ENCODE measurements around the gene AGMAT.
"Not testable (repeated sequence)": the region's sequence is repeated elsewhere in the genome, so short reads cannot be mapped to it uniquely, and the experiment has no call there.

Gene AGMAT

DNA sequence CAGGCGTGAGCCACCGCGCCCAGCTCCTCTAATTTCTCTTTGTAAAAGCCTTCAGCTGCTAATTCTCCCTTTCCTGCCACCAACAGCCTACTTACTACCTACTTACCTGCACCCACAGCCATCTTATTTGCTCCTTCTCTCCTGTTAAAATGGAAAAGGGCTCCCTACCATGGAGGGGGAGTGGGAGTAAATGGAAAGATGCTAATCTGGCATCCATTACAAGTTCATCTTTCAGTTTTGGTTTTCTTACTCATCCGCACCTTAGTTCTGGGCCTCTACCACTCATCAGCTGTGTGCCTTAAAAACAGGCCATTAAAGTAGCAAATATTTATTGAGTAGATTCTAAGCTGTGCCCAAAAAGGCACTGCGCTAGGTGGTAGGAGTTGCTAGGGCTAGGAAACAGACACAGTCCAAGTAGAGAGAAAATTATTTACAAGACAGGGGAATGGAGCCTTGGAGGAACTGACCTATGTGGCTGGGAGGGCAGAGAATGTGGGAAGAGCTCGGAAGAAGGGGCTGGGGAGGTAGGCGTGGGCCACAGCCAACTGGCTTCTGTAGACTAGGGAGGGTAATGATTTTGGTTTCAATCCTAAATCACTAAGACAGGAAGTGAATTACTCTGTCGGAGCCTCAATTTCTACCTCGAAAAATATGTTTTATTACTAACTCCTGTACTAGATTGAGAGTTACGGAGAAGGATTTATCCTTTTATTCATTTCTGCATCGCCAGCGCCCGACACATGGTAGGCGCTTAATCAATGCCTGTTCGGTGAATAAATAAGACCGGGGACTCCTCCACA, 31.7 kb upstream of the AGMAT start:
- DNase-seq, result peak in 10 of 56 donors; percentile 6 to 48 (median 36)

DNA sequence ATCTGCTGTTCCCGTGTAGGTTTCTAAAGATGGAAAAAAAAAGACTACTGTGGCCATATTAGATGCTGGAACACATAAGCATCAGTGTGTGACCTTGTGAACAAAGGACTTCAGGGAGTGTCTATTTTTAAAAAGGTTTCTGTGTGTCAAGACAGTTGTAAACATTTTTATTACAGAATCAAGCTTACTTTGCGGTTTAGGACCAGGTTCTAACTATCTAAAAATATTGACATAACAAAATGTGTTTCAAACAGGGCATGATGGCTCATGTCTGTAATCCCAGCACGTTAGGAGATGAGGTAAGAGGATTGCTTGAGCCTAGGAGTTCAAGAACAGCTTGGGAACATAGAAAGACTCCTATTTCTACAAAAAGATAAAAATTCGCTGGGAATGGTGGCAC, 25.3 kb upstream of the AGMAT start:
- no peak for DNase-seq

DNA sequence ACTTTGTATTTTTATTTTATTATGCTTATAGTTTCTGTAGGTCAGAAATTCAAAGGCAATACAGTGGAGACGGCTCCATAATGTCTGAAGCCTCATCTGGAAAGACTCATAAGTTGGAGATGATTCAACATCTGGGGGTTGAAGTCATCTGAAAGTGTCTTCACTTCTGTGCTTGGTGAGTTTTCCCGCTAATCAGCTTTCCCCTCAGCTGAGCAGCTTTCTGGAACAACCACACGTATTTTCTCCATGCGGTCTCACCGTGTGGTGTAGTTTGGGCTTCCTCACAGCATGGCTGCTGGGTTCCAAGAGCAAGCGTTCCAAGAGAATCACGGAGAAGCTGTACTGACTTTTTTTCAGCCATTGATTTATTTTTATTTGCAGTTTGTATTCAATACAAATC, 24.8 kb upstream of the AGMAT start:
- no peak for DNase-seq

DNA sequence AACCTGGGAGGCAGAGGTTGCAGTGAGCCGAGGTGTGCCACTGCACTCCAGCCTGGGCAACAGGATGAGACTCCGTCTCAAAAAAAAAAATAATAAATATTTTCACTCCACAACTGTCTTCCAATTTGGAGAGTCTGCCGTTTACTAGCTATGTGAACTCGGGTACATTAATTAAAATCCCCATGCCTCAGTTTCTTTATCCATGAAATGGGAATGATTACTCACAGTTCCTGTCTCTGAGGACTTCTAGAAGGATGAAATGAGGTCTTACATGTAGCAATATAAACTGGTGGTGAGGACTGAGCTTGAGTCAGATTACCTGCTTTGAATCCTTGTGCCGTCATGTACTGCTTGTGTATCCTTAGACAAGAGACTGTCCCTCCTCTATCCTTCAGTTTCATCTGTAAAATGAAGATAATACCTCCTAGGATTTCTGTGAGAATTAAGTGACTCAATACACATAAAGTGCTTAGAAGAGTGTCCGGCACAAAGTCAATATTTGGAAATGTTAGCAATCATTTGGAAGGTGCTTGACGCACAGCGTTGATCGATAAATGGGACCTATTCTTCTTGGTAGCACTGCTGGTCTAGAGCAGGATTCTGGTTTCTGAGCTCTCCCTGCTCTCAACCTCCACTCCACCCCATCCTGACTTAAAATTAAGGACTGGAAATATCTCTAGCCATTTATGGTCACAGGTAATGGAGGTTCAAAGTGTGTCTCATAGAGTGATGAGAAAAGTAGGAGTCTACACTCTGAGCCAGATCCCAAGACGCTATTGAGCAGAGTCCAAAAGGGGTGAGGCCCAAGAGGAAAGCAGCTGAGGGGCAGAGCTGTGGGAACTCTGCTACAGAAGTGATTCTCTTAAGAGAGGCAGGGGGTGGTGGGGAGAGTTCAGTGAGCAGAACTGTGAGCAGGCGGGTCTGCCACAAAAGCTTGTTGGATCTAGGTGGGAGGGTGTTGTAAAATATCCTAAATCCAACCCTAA, 20.8 kb upstream of the AGMAT start:
- DNase-seq, result no peak

DNA sequence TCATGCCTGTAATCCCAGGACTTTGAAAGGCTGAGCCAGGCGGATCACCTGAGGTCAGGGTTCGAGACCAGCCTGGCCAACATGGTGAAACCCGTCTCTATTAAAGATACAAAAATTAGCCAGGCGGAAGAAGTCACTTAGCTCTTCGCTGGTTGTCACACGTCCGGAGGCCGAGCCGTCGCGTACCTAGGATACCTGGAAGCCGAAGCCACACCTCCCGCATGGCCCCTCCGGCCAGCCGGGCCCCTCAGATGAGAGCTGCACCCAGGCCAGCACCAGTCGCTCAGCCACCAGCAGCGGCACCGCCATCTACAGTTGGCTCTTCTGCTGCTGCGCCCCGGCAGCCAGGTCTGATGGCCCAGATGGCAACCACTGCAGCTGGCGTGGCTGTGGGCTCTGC, 19.5 kb upstream of the AGMAT start:
- not testable (repeated sequence) for DNase-seq

DNA sequence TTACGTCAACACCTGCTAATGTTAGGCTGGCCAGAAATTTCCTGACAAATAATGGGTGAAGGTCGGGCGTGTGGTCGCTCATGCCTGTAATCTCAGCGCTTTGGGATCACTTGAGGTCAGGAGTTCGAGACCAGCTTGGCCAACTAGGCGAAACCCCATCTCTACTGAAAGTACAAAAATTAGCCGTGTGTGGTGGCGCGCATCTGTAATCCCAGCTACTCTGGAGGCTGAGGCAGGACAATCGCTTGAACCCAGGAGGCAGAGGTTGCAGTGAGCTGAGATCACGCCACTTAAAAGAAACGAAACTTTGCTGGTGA, 19.1 kb upstream of the AGMAT start:
- DNase-seq, result peak in 1 of 56 donors; percentile 30

DNA sequence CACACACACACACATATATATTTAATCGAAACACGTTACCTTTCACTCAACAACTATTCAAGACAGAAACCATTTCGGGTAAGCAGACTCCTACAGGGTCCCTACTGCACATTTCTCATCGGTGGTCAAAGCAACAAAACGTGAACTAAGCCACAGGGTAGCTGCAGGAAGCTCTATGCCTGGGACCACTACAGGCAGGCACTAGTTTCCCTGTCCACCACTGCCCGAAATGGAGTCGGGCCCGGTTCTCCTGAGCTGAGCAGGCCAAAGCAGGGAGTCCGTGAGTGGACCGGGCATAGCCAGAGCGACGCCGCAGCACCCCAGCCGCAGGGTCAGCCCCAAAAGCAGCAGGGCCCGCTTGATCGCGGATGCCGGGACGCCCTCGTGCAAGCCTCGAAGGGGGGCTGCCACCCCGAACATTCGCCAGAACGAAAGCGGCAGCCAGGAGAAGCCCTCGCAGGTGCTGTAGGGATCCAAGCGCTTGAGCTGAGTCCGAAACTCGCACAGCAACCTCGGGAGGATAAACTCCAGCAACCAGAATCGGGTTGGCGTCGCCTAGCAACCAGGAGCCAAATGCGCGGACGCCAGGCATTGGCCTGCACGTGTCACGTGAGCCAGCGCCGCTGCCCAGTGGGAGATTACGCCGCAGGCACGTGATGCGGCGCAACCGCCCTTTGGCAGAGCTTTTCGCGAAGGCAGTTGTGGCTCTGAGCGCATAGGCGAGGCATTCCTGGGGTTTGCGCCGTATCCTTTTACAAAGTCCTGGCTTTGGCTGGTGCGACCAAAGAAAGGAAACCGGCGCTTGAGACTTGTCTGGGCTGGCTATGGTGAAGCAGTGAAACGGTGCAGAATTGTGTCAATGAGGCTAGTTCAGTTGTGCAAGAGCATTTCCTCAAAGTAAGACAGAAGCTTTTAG, 18.5 kb upstream of the AGMAT start:
- peak; percentile 80 to 98 (median 92) for DNase-seq

DNA sequence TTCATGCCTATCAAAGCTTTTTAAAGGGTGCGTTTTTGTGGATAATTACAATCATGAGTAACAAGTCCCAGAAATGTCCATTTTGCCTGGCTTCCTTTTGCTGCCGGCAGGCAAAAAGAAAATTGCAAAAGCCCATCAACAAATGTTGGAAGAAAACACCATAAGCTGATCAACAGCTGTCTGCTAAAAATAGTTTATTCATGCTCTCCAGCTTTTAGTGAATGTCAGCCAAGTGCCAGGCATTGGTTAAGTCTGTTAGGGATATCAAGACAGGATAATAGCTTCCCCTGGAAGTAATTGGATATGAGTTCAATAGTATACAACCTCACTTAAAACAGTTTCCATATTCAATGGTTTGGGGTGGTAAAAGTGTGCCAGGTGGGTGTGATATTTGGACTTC, 13.6 kb upstream of the AGMAT start:
- no peak for DNase-seq

DNA sequence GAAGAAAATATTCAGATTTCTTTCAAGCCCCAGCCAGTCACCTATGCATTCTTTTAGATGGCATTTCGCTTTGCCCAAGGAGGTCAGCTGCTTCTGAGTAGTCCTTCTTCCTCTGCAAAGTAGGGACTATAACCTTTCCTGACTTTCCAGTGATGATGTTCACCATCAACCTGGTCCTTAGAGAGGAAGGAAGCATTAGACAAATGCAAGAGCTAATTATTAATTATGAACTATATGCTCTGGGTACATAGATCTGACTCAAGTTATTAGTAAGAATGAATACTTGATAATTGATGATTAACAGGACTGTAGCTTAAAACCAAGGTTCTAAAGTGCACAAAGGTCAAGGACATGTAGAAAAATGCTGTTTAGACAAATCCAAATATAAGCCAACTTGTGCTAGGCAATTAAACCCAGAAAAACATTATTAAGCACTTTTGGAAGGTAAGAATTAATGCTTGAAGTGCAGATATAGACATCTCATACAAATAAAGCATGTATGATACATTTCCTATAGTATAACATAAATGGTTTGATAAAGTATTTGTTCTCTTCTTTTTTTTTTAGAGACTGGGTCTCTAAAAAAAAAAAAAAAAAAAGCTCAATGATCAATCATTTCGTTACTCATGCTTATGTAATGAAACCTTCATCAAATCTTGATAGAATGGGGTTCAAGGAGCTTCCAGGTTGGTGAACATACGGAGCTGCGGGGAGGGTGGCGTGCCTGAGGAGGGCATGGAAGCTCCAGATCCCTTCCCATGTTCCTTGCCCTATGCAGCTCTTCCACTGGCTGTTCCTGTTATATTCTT, 11.2 kb upstream of the AGMAT start:
- DNase-seq, result no peak

DNA sequence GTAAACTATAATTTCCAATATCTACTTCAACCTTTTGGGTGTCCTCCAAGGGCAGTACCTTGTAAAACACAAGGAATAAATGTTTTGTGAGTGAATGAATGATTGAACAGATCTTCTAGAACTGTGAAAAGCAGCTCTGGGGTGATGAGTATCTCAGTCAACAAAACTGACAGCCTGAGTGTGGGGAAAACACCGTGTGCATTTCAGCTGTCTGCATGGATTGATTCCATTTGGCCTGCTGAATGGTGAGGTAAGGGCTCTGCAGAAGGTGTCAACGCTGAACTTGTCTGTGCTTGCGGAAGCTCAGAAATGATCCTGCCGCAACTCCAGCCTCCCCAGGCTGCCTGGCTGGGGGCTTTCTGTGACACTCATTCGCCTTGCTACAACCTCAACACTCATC, 7.4 kb upstream of the AGMAT start:
- no peak for DNase-seq

DNA sequence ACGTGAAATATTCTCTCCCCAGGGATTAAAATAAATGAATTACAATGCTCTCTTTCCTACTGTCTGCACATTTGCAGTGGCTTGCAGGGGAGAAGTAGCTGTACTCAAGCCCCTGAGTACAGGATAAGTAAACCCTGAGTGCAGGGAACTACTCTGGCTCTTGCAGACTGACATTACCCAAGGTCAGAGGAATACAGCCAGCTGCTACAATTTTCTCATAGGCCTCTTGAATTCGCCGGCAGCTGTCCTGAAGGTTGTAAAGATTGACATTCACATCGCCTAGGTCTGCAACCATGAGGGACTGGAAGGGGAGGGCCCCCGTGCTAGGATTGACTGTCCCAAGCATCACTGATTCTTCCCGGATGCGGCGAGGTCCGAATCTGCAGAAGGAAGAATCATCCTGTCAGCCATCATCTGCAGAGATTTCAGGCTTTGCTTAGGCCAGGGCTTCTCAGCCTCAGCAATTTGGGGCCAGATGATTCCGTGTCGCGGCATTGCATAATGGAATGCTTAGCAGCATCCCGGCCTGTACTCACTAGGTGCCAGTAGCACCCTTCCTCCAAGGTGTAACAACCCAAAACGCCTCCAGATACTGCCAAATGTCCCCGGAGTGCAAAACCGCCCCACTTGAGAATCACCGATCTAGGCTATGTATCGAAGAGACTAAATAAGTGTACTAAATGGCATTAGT, 1.7 kb downstream of the AGMAT start:
- no peak for DNase-seq

DNA sequence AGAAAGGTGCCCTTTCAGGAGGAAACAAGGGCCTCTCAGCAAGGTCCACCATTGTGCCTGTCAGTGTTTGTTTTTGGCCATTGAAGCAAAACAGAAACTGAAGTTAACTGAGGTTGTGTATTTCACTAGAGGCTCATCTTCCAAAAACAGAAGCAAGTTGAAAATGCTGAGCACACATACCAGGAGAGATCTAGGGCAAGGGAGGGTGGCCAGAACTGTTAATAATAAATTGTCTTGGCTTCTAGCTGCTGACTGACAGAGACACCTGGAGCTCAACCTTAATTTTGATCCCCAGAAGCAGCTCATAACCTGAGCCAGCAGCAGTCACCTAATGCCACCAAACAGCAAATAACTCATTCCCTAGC, 5.2 kb downstream of the AGMAT start:
- no peak for DNase-seq

DNA sequence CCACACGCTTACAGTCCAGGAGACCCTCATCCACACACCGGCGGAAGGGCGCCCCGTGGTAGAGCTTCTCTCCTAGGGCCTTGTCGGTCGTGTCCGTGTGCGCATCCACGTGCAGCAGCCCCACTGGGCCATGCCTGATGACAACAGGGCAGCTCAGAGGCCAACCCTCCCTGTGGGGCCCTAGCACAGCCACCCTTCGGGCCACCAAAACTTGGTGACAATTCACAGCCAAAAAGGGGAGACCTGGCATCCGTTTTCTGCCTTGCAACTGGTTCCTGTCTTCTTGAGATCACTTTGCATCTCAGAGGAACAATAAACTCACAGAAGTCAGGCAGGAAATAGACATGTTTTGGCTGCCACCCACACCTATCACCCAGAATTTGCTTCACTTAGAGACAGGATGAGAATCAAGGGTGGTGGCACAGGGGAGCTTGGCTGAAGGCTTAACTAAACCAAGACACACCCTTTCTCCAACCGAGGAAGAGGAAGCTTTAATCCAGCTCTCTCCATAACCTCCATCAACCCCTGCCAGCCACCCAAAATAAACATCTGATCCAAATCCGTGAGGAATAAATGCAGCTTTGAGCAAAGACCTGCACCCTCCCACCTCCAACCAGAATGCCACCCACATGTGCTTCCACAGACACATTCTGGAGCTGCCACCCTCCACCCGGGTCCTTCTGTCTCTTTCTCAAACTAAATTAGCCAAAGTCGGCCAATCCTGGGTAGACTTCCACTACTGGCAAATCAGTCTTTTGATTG, 5.7 kb downstream of the AGMAT start:
- DNase-seq, result peak in 4 of 56 donors; percentile 3 to 33 (median 18)

DNA sequence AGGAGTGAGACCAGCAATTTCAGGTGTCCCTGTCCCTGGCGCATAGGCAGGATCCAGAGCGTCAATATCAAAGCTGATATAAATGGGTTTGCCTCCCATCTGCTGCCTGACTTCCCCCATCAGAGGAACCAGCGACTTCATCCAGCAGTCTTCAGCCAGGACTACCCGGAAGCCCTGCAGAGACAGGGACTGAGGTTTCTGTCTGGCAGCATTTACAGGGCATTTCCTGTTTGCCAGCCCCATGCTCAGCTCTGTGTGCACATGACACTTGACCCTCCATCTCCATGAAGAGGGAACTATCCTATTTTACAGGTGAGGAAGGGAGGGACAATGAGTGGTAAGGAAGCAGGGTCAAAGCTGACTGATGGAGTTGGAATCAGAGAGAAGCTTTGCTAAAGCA, 7.2 kb downstream of the AGMAT start:
- peak in 1 of 56 donors; percentile 23 for DNase-seq

DNA sequence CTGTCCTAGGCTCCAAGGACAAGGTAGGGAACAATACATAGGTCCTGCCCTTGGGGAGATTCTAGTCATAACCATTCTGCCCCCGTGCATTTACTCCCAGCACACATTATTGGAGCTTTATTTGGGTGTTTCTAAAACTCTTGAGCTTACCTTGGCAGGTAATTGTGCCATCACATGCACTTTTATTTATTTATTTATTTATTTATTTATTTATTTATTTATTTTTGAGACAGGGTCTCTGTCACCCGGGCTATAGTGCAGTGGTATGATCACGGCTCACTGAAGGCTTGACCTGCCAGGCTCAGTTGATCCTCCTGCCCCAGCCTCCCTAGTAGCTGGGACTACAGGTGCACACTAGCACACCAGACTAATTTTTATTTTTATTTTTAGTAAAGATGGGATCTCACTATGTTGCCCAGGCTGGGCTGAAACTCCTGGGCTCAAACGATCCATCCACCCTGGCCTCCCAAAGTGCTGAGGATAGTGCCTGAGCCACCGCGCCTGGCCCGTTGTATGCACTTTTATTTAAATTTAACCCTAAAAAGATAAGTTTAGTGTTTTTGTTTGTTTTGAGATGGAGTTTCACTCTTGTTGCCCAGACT, 9.2 kb downstream of the AGMAT start:
- DNase-seq, result no peak

DNA sequence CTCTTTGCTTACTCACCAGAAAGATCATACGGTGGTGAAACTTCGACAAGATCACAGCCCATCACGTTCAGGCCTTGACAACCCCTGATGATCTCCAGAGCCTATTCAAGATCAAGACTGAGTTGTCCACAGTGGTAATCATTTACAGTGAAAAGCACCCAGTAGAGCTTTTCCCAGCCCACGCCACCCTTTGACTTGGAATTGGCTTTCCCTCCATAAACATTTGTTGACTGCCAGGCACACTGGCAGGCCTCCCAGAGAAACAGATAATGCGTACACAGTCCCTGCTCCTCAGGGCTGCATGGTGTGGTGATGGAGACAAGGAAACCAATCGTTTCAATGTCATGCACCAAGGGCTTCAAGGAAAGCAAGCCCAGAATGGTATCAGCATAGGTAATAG, 10.1 kb downstream of the AGMAT start:
- DNase-seq, result peak in 10 of 56 donors; percentile 3 to 30 (median 13)

DNA sequence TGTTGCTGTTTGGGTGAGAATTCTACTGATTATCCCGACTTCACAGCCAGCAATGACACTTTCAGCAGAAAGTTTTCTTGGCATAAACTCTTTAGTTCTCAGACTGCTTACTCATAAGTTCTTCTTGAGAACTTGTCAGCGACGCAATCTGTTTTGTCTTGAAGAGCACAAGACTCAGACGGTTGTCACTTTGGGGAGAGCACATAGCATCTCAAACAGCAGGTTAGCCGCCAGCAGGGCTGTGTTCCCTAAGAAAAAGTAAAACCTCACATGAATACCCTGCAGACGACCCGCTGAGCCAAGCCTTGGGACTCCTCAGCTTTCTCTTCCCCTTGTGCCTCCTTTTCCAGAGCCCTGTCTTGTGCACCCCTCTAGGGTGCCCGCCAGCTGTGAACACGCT, 11.4 kb downstream of the AGMAT start:
- DNase-seq, result peak in 4 of 56 donors; percentile 5 to 25 (median 18)

DNA sequence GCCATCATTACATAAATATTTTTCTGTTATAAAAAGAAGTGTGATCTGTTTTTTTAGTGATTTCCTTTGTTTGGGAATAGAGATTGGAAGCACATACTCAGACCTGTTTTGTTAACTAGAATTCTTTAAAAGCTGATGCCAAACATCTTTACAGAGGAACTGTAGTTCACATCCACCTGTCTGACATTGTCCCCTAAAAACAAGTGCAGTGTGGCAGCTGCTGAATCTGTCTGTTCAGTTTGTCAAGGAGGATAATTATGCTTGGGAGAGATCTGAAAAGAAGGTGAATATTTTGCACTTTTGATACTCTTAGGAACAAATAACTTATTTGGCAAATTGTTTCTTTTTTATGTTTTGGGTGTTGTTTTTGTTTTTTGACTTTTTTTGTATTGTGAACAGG, 13.6 kb downstream of the AGMAT start:
- DNase-seq, result no peak

DNA sequence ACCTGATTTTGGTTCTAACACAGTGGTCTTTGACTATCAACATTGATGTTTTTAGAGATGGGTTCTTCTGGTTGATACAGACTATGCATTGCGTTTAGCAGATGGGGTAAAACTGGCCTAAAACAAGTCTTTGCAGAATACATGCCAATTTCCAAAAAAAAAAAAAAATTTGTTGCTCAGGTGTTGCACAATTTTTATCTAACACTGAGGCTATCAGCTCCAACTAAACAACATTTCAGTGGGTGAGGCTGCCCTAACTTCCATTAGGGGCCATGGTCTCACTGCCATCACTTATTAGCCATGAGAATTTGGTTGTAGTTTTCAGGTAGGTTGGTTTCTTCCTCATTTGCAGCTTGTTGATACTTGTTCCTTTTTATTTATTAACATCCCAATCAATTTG, 14.0 kb downstream of the AGMAT start:
- no peak for DNase-seq
